NB4 (cell line): ENCODE measurements around the gene CPNE1.
A peak's percentile ranks its signal among the peaks of the same experiment; 100 is the strongest.

ENCODE experiments used
- DNase-seq: peaks from one replicate; pipeline ENCODE4 v3.0.0; 2010; ENCODE audit warnings: low read depth
- H3K4me3 ChIP-seq: one replicate; pipeline ENCODE4 v1.5.1; 2011; ENCODE audit warnings: mild to moderate bottlenecking, low read depth, low read length, moderate library complexity
- CTCF ChIP-seq: IDR thresholded peaks from one replicate; pipeline ENCODE4 v1.5.1; 2012; ENCODE audit warnings: low read depth, low read length
- MAX ChIP-seq: IDR thresholded peaks from 2 replicates; pipeline ENCODE4 v1.6.1; 2011; ENCODE audit warnings: low read depth, low read length
- MYC ChIP-seq: IDR thresholded peaks from 2 replicates; pipeline ENCODE4 v1.6.1; 2011; ENCODE audit warnings: low read depth, low read length
- POLR2A ChIP-seq: IDR thresholded peaks from 2 replicates; pipeline ENCODE4 v1.6.1; 2011; ENCODE audit warnings: mild to moderate bottlenecking; ENCODE audit not compliant: insufficient read length; ENCODE audit errors: extremely low read depth

The CPNE1 gene

GRCh38 chr20:35650632-35651031 is 14.1 kb downstream of the CPNE1 start:
- H3K4me3 ChIP-seq: no peak overlapping the region
- TF ChIP-seq CTCF (no peak), POLR2A (no peak), MAX (no peak), MYC (no peak)
- DNase-seq: no peak

GRCh38 chr20:35648836-35649235 is 15.9 kb downstream of the CPNE1 start:
- H3K4me3 ChIP-seq: no peak overlapping the region
- DNase-seq: no peak
- TF ChIP-seq MAX (no peak), CTCF (no peak), MYC (no peak), POLR2A (no peak)

GRCh38 chr20:35644806-35645205 is 19.9 kb downstream of the CPNE1 start:
- no peak overlapping the region for H3K4me3 ChIP-seq
- no peak for TF ChIP-seq CTCF
- TF ChIP-seq POLR2A: no peak
- TF ChIP-seq MYC: no peak
- no peak for TF ChIP-seq MAX
- DNase-seq: no peak

- DNase-seq: no peak
- H3K4me3 ChIP-seq: no peak overlapping the region
- TF ChIP-seq CTCF (no peak), MAX (no peak), POLR2A (no peak), MYC (no peak)
Observed at GRCh38 chr20:35643045-35643444, 21.7 kb downstream of the CPNE1 start.

- TF ChIP-seq MAX: peak; percentile 83
- peak; percentile 36; the same call in 1 of the 2 replicates for TF ChIP-seq MYC
- no peak for TF ChIP-seq CTCF
- peak; percentile 57 for DNase-seq
Observed at GRCh38 chr20:35641743-35642142, 23.0 kb downstream of the CPNE1 start.

GRCh38 chr20:35640724-35641123 is 24.0 kb downstream of the CPNE1 start:
- no peak for TF ChIP-seq MYC
- no peak for TF ChIP-seq POLR2A
- no peak for TF ChIP-seq MAX
- no peak for TF ChIP-seq CTCF

More at GRCh38 chr20:35641743-35642142, 23.0 kb downstream of the CPNE1 start:
- no peak overlapping the region for H3K4me3 ChIP-seq

More at GRCh38 chr20:35640724-35641123, 24.0 kb downstream of the CPNE1 start:
- no peak overlapping the region for H3K4me3 ChIP-seq
- DNase-seq: no peak
